Measurements from ENCODE around the gene FAM32A. TPM values are rescaled to one million over a fixed set of nuclear protein-coding genes. Genes with fewer than 3 reads are reported as not detected.

Gene FAM32A
- total and polyA plus RNA-seq, 2 of the 8 experiments (the other 6 are each of a cell fraction or from before 2014, with no cell fraction given), result 75.6 to 105 TPM

DNA sequence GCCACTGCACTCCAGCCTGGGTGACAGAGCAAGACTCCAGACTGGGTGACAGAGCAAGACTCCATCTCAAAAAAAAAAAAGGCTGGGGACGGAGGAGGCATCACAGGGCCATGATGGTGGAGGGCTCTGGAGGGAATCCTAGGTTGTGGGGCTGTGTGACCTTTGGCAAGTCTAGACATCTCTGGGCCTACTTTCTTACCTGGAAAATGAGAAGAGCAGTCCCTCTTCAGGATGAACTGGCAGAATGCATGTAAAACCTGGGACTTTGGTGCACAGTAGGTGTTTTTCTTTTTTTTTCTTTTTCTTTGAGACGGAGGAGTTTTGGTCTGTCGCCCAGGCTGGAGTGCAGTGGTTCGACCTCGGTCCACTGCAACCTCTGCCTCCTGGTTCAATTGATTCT lies 25.6 kb upstream of the FAM32A start:
- H3K27ac ChIP-seq (ENCODE audit: low read depth, low read length), result no peak overlapping the region
- H4K5ac ChIP-seq (ENCODE audit: insufficient read length, low read depth, low read length), result no peak overlapping the region
- H3K56ac ChIP-seq (replicated peaks; ENCODE audit: insufficient read length, low read depth, low read length), result no peak overlapping the region
- 88% methylated on average over 4 of the region's 5 CpGs; no CpG with 5 or more reads in 1 of the 2 experiments for WGBS, 2 experiments (ENCODE audit: extremely low coverage in 1 of 2, insufficient coverage in 1 of 2, insufficient read length in 1 of 2, insufficient replicate concordance in 2 of 2, low coverage in 1 of 2, low lambda C conversion rate in 2 of 2, missing lambda C conversion rate in 1 of 2)
- FAIRE-seq (no peak), DNase-seq (ENCODE audit: low read depth in 1 of 2, low spot score in 2 of 2) (no peak)
- no peak overlapping the region for H2BK12ac ChIP-seq (ENCODE audit: low read depth, low read length)
- no peak overlapping the region for H2AK5ac ChIP-seq (ENCODE audit: low read depth, low read length)
- H4K20me1 ChIP-seq (replicated peaks in 1 of 2; ENCODE audit: control insufficient read depth in 1 of 2, insufficient read depth in 2 of 2, low read length in 2 of 2), result no peaks in the 10 kb centered on the region
- no peaks in the 10 kb centered on the region for H3K9me3 ChIP-seq (ENCODE audit: insufficient read depth in 2 of 2, low read depth in 1 of 2, low read length in 1 of 2)
- H2AFZ ChIP-seq (ENCODE audit: low read length), result no peak overlapping the region
- no peak overlapping the region for H3K4ac ChIP-seq (replicated peaks; ENCODE audit: insufficient read length, low read depth, low read length)
- no peaks in the 10 kb centered on the region for H3K23me2 ChIP-seq (ENCODE audit: low read depth, low read length)
- POLR2A ChIA-PET (ENCODE audit: partially characterized antibody), result no interaction called here
- no peak overlapping the region for H3K4me2 ChIP-seq (ENCODE audit: insufficient read depth in 1 of 2, low read depth in 2 of 2, low read length in 2 of 2)
- no peaks in the 10 kb centered on the region for H3K27me3 ChIP-seq (replicated peaks in 1 of 4; ENCODE audit: control insufficient read depth in 3 of 4, extremely low read depth in 1 of 4, insufficient read depth in 3 of 4, low read length in 3 of 4)
- no peak overlapping the region for H3K4me3 ChIP-seq (ENCODE audit: extremely low read depth in 1 of 4, insufficient read depth in 2 of 4, low read depth in 3 of 4, low read length in 4 of 4)
- H3K23ac ChIP-seq (ENCODE audit: insufficient read length), result no peak overlapping the region
- no peak overlapping the region for H2BK20ac ChIP-seq (ENCODE audit: low read length)
- H3K18ac ChIP-seq (ENCODE audit: extremely low read depth, low read length), result no peak overlapping the region
- no peak overlapping the region for H2BK5ac ChIP-seq (ENCODE audit: low read depth, low read length)
- no peak overlapping the region for H2BK15ac ChIP-seq (ENCODE audit: low read length)
- no peaks in the 10 kb centered on the region for H3K79me1 ChIP-seq (ENCODE audit: low read depth, low read length)
- no peaks in the 10 kb centered on the region for H3K36me3 ChIP-seq (ENCODE audit: control insufficient read depth in 2 of 4, insufficient read depth in 4 of 4, low read length in 3 of 4)
- H3K79me2 ChIP-seq (ENCODE audit: control insufficient read depth in 1 of 2, insufficient read depth in 2 of 2, low read length in 2 of 2), result no peaks in the 10 kb centered on the region
- CTCF ChIA-PET (ENCODE audit: partially characterized antibody), result interaction anchor here (0.7 to 0.8 kb wide), 2 partner anchors 15 to 23 kb away, joined by 3 to 4 read pairs; no protein-coding TSS in a partner anchor
- H3K14ac ChIP-seq (ENCODE audit: insufficient read length), result no peak overlapping the region
- H3K9ac ChIP-seq (replicated peaks in 1 of 4; ENCODE audit: extremely low read depth in 1 of 4, low read depth in 3 of 4, low read length in 3 of 4), result no peak overlapping the region
- H4K8ac ChIP-seq (ENCODE audit: extremely low read depth, insufficient read depth, low read length), result no peak overlapping the region
- no peak overlapping the region for H4K91ac ChIP-seq (replicated peaks; ENCODE audit: insufficient read length, low read length)
- no peak overlapping the region for H2BK120ac ChIP-seq (replicated peaks; ENCODE audit: low read depth, low read length)
- no peaks in the 10 kb centered on the region for H3K4me1 ChIP-seq (replicated peaks in 1 of 4; ENCODE audit: control insufficient read depth in 3 of 4, insufficient read depth in 4 of 4, low read length in 3 of 4)
- no peak for TF ChIP-seq TBP (IDR thresholded peaks at IDR 0.05; ENCODE audit: low read depth, low read length)
- TF ChIP-seq, protein P1, sequence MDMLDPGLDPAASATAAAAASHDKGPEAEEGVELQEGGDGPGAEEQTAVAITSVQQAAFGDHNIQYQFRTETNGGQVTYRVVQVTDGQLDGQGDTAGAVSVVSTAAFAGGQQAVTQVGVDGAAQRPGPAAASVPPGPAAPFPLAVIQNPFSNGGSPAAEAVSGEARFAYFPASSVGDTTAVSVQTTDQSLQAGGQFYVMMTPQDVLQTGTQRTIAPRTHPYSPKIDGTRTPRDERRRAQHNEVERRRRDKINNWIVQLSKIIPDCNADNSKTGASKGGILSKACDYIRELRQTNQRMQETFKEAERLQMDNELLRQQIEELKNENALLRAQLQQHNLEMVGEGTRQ (IDR thresholded peaks at IDR 0.05; ENCODE audit: low read length), result no peak
- no peak for TF ChIP-seq CHD1 (IDR thresholded peaks at IDR 0.05; ENCODE audit: low read depth, low read length)
- TF ChIP-seq SP4 (IDR thresholded peaks at IDR 0.05; ENCODE audit: low read length), result no peak
- no peak for TF ChIP-seq POLR2AphosphoS5 (IDR thresholded peaks at IDR 0.05; ENCODE audit: low read depth, low read length)
- TF ChIP-seq SP1 (IDR thresholded peaks at IDR 0.05; ENCODE audit: low read depth, low read length), result no peak
- no peak for TF ChIP-seq RAD21 (IDR thresholded peaks at IDR 0.05 in 1 of 2, conservative IDR thresholded peaks at IDR 0.05 in 1 of 2; ENCODE audit: low read depth in 2 of 2, low read length in 2 of 2)
- no peak for TF ChIP-seq CBX5 (IDR thresholded peaks at IDR 0.05; ENCODE audit: low read depth, low read length)
- TF ChIP-seq, protein P2, sequence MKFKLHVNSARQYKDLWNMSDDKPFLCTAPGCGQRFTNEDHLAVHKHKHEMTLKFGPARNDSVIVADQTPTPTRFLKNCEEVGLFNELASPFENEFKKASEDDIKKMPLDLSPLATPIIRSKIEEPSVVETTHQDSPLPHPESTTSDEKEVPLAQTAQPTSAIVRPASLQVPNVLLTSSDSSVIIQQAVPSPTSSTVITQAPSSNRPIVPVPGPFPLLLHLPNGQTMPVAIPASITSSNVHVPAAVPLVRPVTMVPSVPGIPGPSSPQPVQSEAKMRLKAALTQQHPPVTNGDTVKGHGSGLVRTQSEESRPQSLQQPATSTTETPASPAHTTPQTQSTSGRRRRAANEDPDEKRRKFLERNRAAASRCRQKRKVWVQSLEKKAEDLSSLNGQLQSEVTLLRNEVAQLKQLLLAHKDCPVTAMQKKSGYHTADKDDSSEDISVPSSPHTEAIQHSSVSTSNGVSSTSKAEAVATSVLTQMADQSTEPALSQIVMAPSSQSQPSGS (IDR thresholded peaks at IDR 0.05; ENCODE audit: low read length), result no peak
- no peak for TF ChIP-seq ATF3 (IDR thresholded peaks at IDR 0.05; ENCODE audit: insufficient read depth, low read depth, low read length)
- TF ChIP-seq, protein P3, sequence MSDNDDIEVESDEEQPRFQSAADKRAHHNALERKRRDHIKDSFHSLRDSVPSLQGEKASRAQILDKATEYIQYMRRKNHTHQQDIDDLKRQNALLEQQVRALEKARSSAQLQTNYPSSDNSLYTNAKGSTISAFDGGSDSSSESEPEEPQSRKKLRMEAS (IDR thresholded peaks at IDR 0.05), result no peak

Data from H1 (cell line).